Renal pelvis (tissue), 4 donors: ENCODE data around the gene RAB11A. TPM values are rescaled to one million over a fixed set of nuclear protein-coding genes. Genes with fewer than 3 reads are reported as not detected.

Experiments used
- DNase-seq: peaks from one replicate; pipeline ENCODE4 v3.0.0-alpha.2; 2013
- polyA plus RNA-seq, 3 donors: library from polyadenylated mRNA; unstranded; fragments of 120-200 nt; gene quantifications; one replicate each; pipeline ENCODE4 v1.2.1, GENCODE V29; 2013; ENCODE audit not compliant: insufficient read length in 3 of 3

RAB11A gene
- polyA plus RNA-seq, 3 donors, result 226 to 285 (median 254) TPM

GRCh38 chr15:65935391-65935790 is 66.1 kb downstream of the RAB11A start:
- no peak for DNase-seq

DNA sequence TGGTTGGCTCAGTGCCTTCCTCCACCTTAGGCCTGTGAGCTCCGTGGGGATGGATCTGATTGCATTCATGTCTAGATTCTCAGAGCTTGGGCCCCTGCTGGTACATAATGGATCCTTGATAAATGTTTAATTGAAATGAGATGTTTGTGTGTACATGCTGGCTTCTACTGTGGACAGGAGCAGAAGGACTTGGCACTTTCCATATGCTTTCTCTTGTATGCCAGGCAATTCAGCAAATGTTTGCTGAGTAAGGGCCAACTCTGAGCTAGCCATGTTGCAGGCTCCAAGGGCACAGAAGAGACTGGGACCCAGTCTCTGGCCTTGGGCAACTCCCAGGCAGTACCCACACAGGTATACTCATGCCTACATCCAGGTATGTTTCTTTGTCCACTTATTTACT is 67.0 kb downstream of the RAB11A start:
- DNase-seq, result no peak

DNA sequence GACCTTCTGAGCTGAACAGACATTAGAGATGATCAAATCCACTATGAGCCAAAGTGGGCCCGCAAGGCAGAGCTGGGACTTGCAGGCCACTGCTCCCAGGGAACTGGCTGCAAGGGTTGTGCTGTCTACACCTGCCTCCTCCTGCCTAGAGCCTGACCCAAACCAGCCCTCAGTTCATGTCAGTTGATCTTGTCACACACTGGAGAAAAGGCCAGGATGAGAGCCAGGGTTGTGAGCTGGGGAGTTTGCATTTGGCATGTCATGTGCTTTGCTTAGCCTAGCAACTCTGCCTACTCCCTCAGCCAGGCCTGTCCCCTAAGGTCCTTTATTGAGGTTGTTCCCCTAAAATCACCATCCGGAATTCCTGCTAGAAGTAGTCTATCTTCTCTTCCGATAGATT is 67.8 kb downstream of the RAB11A start:
- DNase-seq, result no peak

GRCh38 chr15:65937476-65937875 is 68.2 kb downstream of the RAB11A start:
- DNase-seq, result no peak

DNA sequence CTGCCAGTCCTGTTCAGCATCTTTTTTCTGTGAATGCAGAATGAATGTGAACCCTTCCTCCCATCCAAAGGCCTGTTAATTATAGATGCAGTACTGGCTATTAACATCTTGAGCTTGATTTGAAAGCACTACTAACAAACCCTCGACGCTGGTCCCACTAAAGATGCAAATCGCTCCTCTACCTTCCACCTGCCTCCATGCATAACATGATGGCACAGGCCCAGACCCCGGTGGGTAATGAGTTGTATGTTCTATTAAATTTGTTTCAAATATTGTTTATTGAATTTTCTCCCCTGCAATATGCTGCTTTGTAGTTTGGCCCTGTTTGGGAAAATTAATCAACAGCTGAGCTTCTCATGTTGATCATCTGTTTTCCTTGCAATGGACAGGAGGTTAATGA is 69.3 kb downstream of the RAB11A start:
- no peak for DNase-seq

DNA sequence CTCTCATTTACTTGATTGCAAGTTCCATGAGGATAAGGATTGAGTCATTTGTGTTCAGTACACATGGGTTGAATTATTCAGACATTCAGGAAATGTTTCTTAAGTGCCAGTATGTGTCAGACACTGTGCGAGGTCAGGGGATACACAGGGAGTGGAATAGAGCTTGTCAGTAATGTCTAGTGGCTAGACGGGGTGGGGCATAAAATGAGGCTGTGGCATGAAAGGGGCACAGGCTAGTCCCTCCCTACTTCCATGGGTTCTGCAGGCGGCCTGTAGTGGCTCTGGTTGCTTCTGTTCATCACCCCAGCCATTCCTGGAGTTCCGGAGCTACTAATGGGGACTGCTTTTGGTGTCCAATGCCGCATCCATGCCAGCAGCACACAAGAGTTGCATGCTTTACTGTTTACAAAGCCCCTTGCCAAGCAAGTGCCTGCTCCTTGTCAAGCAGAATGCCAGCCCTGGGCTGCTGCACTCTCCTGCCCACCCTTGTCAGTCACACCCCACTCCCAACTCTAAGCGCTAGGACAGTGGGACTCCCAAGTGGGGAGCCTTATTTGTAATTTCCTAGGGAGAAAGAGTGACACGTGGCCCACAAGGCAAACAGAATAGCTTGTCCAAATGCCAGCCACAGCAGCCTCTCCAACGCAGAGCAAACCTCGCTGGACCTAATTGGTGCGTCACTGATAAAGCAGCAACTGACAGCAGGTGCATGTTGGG is 70.8 kb downstream of the RAB11A start:
- DNase-seq, result no peak

DNA sequence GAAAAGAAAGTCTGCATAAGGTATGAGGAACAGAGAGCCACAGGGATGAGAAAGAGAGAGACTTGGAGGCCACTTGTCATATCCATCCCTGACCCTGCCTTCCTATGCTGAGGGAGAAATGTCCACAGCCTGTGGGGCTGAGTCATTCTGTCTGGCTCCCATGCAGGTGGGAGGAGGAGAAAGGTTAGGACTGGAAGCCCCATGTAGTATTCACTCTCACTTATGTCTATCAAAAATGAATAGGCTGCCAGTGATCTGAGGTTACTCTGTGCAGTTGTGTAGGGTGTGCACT is 71.3 kb downstream of the RAB11A start:
- no peak for DNase-seq

Other genes with a start within 250 kb of the RAB11A start
- gene SLC24A1, start 247.6 kb upstream of the RAB11A start, polyA plus RNA-seq, result 10 to 100 TPM; 20.3 to 28.3 (median 23.7) TPM
- gene DENND4A, start 77.2 kb upstream of the RAB11A start, polyA plus RNA-seq, result 10 to 100 TPM; 13.3 to 19.6 (median 15.4) TPM